Muscle of back (tissue), 11 donors: ENCODE results near the gene SCARF2. TPM values are rescaled to one million over a fixed set of nuclear protein-coding genes. Genes with fewer than 3 reads are reported as not detected.
"Not testable (repeated sequence)": the region's sequence is repeated elsewhere in the genome, so short reads cannot be mapped to it uniquely, and the experiment has no call there.

Experiments used
- DNase-seq, 3 donors: peaks; one replicate each; pipeline versions ENCODE4 v3.0.0 to v3.0.0-alpha.2; 2013
- polyA plus RNA-seq, 10 donors: library from polyadenylated mRNA; unstranded; fragments of 120-200 nt; gene quantifications; one replicate each; pipeline ENCODE4 v1.2.1, GENCODE V29; 2013; ENCODE audit not compliant: insufficient read length in 10 of 10

SCARF2 gene
- polyA plus RNA-seq, 10 donors, result 9.5 to 21.0 (median 14.5) TPM

DNA sequence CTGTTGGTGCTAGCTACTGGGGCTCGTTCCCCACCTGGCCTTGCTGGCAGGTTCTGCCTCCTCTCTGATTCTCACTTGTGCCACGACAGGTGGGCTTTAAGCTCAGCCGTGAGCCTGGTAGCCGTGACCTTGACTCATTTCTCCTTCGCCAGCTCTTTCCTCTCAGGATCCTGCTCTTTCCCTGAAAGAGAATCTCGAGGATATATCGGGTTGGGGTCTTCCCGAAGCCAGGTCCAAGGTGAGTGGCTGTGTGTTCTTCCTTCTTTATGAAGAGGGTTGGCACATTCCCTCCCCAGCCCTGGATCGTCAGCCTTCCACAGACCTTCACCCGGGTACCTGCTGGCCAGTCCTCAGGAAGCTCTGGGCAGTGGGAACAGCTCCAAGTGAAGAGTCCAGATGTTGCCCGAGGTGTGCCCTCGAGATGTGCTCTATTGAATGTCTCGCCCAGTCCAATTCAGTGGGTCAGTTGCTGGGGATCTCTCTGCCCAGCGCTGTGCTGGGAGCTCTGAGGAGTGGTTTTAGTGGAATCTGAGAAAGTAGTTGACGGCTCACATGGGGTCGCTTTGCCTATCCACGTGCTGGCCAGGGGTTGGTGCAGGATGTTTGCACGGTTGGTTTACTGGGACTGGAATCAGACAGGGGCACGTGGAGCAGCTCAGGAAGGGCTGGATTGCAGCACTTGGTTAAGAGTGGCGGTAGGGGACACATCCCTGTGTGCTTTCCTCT lies 42.3 kb downstream of the SCARF2 start:
- no peak for DNase-seq

DNA sequence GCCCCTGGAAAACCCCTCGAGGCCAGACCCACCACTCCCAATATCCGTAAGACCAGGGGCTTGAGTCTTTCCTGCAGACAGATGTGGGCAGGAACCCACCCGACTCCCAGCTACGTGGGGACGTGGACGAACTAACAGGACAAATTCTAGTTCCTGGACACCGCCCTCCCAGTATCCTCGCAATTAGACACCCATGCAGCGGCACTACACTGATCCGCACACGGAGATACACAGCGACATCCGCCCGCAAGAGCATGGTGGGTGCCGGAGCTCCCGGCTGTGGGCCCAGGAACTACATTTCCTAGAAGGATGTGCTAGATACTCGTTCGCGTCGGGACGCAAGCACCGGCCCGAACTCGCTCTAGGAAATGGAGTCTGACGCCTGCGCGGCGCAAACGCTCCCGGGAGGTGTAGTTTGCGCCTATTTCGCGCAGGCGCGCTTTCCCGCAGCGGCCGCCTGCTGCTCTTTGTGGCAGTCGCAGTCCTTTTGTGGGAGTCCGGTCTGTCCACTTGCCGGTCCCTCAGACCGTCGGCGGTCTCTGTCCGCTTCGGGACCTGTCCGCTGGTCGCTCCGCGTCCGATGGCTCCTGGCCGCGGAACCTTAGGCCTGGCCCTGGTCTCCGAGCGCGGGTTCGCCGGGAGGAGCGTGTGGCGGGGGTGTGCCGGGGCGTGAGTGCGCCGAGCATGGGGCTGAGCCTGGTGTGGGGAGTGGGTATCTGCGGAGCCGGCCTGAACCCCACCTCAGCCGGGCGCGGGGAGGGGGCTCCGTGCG lies 43.7 kb downstream of the SCARF2 start, which contains the start of gene ZNF74:
Gene ZNF74 (plus strand): TSS at position 447 of the 772 bp plus-strand sequence. CDS start 478 bp downstream, outside the sequence.
- DNase-seq, result peak; percentile 90 to 98 (median 97)

DNA sequence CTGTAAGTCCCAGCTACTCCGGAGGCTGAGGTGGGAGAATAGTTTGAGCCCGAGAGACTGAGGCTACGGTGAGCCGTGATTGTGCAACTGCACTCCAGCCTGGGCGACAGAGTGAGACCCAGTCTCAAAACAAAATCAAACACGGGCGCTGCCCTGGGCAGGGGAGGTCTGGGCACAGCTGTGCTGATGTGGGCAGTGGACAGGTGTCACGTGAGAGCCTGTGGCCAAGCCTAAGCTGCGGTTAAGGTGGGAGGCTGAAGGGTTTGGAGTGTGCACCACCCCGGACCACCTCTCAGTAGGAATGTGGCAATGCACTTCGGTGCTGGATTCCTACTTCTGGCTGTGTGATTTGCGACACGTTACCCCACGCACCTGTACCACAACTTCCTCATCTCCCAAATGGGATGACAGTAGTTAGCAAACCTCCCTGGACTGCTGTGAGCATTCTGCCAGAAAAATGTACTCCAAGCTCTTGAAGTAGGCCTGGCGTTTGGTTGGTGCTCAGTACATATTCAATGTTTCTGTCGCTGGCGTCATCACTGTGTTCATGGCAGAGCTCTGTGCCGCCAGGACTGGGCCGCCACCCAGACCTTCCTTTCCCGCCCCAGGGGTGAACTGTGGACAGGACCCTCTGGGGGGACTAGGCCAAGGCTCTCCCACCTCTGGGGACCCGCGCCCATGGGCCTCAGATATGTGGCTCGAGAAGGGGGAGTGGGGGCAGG lies 44.5 kb downstream of the SCARF2 start:
- no peak for DNase-seq

DNA sequence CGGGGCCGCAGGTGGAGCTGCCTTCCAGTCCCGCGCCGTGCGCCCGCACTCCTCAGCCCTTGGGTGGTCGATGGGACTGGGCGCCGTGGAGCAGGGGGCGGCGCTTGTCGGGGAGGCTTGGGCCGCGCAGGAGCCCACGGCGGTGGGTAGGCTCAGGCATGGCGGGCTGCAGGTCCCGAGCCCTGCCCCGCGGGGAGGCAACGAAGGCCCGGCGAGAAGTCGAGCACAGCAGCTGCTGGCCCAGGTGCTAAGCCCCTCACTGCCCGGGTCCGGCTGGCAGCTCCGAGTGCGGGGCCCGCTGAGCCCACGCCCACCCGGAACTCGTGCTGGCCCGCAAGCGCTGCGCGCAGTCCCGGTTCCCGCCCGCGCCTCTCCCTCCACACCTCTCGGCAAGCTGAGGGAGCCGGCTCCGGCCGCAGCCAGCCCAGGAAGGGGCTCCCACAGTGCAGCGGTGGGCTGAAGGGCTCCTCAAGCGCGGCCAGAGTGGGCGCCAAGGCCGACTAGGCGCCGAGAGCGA lies 45.2 kb downstream of the SCARF2 start:
- DNase-seq, result not testable (repeated sequence)

DNA sequence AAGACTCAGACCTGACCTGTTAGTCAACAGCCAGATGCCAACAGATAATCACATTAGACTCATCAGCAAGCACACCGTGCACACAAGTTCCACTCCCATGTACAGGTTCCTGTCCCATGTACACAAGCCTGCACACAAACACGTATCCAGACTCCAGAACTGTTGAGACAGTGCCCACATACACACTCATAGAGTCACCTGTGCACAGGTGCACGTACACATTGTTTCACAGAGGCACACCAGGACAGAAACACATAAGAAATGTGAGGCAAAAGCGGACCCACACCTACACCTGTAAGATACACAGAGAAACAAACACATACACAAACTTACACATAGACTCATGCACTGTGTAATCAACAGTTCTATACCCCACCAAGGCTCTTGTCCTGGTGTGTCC lies 46.4 kb downstream of the SCARF2 start:
- DNase-seq, result no peak

DNA sequence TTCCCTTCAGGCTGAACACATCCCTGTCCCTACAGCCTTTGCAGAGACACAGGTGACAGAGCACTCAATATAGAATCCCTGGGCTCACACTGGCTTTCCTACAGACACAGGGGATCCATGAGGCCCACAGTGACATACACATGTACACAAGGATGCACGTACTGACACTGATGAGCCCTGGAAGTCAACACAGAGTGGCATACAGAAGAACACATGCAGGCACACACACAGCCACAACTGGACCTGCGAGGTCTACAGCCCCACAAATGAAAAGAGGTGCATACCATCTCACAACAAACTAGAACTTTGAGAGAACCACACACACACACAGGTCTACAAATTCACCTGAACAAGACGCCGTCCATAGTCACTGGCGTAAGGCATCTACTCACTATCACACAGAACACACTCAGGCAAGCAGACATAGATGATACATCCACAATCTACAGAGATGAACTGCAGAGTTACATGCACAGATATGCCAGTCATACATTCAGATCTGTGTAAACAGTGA lies 47.2 kb downstream of the SCARF2 start:
- no peak for DNase-seq

DNA sequence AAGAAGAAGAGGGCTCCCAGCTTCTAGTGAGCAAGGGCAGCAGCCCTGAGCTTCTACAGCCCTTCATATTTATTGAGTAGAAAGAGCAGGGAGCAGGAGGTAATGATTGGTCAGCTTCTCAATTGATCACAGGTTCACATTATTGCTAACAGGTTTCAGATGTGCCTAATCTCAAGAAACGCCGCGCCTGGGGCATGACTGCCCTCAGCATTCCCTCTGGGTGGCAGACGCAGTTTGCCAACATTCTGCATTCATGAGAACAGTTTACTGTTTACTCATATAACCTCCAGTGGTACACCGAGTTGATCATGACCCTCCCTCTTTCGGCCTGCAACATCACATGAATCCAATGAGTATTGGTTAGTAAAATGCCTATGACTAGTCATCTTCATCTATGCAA lies 48.3 kb downstream of the SCARF2 start:
- DNase-seq, result no peak

DNA sequence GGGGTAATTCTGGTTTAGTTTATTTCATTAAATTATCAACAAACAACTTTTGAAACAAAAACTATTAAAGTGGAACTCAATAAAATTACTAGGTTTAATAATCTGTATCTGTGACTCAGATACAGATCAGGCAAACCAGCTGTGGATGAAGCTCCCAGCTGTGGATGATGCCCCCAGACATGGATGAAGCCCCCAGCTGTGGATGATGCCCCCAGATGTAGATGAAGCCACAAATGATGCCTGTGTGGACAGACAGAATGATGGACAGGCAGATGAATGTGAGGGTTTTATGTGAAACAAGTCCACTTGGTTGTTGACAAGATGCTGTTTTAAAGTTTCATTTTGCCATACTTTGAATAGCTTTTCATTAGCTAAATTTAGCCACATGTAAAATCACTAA lies 49.4 kb downstream of the SCARF2 start:
- no peak for DNase-seq

DNA sequence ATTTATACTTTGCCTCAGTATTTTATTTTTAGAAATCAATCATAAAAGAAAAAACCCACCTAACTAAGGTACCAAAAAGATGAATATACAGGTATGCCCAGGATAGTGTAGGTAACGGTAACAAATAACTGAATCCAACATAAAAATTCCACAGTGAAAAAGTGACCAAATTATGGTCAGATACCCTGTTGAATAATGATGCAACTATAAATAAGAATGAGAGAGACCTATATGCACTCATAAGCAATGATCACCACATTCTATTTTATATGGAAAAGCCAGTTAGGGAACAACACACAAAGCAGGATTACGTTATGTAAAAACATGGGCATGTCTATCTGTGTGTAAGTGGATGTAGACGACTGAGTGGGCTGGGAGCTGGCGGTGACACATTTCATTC lies 50.7 kb downstream of the SCARF2 start:
- no peak for DNase-seq

DNA sequence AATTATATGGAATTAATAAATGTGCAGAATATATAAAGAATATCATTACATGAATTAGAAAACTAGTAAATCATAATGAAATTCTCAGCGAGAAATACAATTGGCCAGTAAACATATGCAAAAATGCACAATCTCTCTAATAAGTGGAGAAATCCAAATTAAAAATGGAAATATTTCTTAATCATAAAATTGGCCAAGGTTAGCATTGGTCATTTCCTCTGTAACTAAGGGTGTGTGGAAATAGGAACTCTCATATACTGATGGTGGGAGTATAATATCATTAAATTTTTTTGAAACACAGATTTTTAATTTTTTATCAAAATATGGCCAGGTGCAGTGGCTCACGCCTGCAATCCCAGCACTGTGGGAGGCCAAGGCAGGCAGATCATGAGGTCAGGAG lies 51.3 kb downstream of the SCARF2 start:
- no peak for DNase-seq

DNA sequence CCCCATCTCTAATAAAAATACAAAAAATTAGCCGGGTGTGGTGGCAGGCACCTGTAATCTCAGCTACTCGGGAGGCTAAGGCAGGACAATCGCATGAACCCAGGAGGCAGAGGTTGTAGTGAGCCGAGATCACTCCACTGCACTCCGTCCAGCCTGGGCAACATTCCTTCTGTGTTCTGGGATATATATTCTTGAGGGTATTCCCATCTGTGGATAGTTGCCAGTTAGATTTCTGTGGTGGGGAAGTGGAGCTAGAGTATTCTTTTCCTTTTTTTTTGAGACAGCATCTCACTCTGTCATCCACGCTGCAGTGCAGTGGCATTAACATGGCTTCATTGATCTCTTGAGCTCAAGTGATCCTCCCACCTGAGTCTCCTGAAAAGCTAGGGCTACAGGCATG lies 52.8 kb downstream of the SCARF2 start:
- DNase-seq, result no peak

DNA sequence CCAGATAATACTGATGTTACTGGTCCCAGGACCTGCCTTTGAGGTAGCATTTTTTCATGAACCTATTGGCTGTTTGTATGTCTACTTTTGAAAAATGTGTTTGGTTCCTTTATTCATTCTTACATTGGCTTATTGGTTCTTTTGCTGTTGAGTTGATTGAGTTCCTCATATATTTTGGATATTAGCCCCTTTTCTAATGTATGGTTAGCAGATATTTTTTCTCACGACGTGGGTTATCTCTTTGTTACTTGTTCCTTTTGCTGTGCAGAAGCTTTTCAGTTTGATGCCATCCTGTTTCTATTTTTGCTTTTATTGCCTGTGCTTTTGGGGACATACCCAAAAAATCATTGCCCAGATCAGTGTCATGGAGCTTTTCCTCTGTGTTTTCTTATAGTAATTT lies 53.5 kb downstream of the SCARF2 start:
- no peak for DNase-seq

DNA sequence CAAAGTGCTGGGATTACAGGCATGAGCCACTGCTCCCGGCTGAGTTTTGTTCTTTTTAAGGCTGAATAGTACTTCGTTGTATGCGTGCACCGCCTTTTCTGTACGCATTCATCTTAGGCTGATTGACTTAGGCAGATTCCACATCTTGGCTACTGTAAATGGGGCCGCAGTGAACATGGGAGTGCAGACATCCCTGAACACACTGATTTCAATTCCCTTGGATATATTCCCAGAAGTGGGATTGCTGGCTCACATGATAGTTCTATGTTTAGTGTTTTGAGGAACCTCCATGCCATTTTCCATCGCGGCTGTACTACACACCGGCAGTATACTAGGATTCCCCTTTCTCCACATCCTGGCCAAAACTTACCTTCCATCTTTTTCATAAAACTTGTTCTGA lies 54.1 kb downstream of the SCARF2 start:
- DNase-seq, result no peak

DNA sequence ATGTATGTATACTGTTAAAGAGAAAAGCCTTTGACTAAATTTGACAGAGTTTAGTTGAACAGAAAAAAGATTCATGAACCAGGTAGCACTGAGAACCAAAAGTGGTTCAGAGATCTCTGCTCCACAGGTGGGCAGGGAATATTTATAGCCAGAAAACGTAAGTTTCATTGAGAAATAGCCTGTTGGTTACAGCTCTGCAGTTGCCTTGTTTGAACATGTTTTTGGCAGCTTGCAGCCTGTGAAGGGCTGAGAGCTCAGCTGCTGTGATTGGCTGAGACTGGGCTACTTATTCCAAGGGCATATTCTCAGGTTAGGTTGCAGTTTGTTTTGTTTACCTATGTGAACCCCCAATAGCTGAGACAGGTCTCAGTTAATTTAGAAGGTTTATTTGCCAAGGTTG lies 57.1 kb downstream of the SCARF2 start:
- no peak for DNase-seq

DNA sequence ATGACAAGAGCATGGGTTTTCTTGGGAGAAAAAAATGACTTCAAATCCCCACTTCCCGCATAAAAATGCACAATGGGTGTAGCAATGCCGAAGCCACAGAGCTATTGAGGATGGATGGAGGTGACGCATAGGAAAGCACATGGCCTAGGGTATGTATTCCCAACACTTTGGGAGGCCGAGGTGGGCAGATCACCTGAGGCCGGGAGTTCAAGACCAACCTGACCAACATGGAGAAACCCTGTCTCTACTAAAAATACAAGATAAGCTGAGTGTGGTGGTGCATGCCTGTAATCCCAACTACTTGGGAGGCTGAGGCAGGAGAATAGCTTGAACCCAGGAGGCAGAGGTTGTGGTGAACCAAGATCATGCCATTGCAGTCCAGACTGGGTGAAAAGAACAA lies 58.9 kb downstream of the SCARF2 start:
- not testable (repeated sequence) for DNase-seq

DNA sequence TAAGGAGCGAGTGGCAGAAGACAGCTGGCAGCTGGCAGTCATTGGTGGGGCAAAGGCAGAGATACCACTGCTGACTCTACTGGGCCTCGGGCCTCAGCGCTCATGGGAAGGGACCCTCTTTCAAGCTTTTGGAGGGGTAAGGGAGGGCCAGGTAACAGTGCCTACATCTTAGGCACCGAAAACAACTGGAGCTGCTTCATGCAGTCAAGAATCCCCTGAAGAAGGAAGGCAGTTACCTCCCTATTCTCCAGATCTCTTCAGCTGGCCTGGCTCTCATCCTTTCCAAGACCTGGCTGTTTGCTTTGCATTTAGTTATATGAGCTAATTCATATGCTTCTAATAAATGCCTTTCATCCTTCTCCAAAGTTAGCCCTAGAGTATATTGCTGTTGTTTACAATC lies 59.5 kb downstream of the SCARF2 start:
- no peak for DNase-seq

DNA sequence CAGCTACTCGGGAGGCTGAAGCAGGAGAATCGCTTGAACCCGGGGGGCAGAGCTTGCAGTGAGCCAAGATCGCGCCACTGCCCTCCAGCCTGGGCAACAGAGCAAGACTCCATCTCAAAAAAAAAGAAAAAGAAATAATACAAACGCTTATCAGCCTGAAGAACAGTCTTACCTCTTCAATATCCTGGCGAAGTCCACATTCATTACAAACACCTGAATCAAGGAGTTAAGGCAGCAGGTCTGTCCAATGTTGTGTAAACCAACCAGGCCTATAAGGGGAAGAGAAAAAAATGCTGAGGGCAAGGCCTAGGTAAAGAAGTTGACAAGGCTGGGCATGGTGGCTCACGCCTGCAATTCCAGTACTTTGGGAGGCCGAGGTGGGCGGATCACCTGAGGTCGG lies 60.6 kb downstream of the SCARF2 start:
- not testable (repeated sequence) for DNase-seq

DNA sequence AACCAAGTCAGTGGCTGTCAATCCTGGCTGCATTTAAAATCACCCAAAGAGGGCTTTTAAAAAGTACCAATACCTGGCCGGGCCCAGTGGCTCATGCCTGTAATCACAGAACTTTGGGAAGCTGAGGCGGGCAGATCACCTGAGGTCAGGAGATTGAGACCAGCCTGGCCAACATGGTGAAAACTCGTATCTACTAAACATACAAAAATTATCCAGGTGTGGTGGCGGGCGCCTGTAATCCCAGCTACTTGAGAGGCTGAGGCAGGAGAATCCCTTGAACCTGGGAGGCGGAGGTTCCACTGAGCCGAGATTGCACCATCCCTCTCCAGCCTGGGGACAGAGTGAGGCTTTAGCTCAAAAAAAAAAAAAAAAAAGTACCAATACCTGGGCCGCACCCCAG lies 61.3 kb downstream of the SCARF2 start:
- DNase-seq, result not testable (repeated sequence)
